ENCODE measurements around the gene RNASEL.

The RNASEL gene

GRCh38 chr1:182611326-182611725 lies 22.3 kb upstream of the RNASEL start:
- ATAC-seq = no peak
- TF ChIP-seq ZNF70 (CRISPR knock-in tag; IDR thresholded peaks at IDR 0.05) = no peak
- no peak for TF ChIP-seq CSDC2 (CRISPR knock-in tag; IDR thresholded peaks at IDR 0.05)
- TF ChIP-seq ZNF565 (CRISPR knock-in tag; conservative IDR thresholded peaks at IDR 0.05; ENCODE audit: low read depth) = no peak
- no peak for TF ChIP-seq SNAI2 (CRISPR knock-in tag; IDR thresholded peaks at IDR 0.05)
- TF ChIP-seq ZNF8 (CRISPR knock-in tag; IDR thresholded peaks at IDR 0.05) = no peak
- TF ChIP-seq TSHZ2 (CRISPR knock-in tag; IDR thresholded peaks at IDR 0.05) = no peak
- no peak for TF ChIP-seq CREB5 (CRISPR knock-in tag; IDR thresholded peaks at IDR 0.05; ENCODE audit: low read depth)
- no peak for TF ChIP-seq ESRRG (CRISPR knock-in tag; IDR thresholded peaks at IDR 0.05)
- TF ChIP-seq PPARA (CRISPR knock-in tag; IDR thresholded peaks at IDR 0.05; ENCODE audit: borderline replicate concordance) = no peak
- TF ChIP-seq CSRNP3 (CRISPR knock-in tag; IDR thresholded peaks at IDR 0.05) = no peak
- no peak for TF ChIP-seq ZFP30 (CRISPR knock-in tag; IDR thresholded peaks at IDR 0.05)
- TF ChIP-seq OSR1 (CRISPR knock-in tag; IDR thresholded peaks at IDR 0.05) = no peak
- no peak for TF ChIP-seq PATZ1 (CRISPR knock-in tag; IDR thresholded peaks at IDR 0.05; ENCODE audit: borderline replicate concordance)

- TF ChIP-seq SNAI2 (CRISPR knock-in tag; IDR thresholded peaks at IDR 0.05) = no peak
- no peak for TF ChIP-seq CREB5 (CRISPR knock-in tag; IDR thresholded peaks at IDR 0.05; ENCODE audit: low read depth)
- no peak for TF ChIP-seq ZFP3 (CRISPR knock-in tag; IDR thresholded peaks at IDR 0.05)
- no peak for TF ChIP-seq TSHZ2 (CRISPR knock-in tag; IDR thresholded peaks at IDR 0.05)
- TF ChIP-seq CSRNP3 (CRISPR knock-in tag; IDR thresholded peaks at IDR 0.05) = no peak
- TF ChIP-seq OSR1 (CRISPR knock-in tag; IDR thresholded peaks at IDR 0.05) = no peak
- no peak for TF ChIP-seq ZNF70 (CRISPR knock-in tag; IDR thresholded peaks at IDR 0.05)
- no peak for TF ChIP-seq TOX (CRISPR knock-in tag; IDR thresholded peaks at IDR 0.05; ENCODE audit: borderline replicate concordance)
- no peak for TF ChIP-seq PPARA (CRISPR knock-in tag; IDR thresholded peaks at IDR 0.05; ENCODE audit: borderline replicate concordance)
- no peak for TF ChIP-seq ZFP30 (CRISPR knock-in tag; IDR thresholded peaks at IDR 0.05)
- no peak for TF ChIP-seq ARNTL (CRISPR knock-in tag; IDR thresholded peaks at IDR 0.05; ENCODE audit: borderline replicate concordance, low read depth)
- no peak for TF ChIP-seq TCF4 (CRISPR knock-in tag; IDR thresholded peaks at IDR 0.05; ENCODE audit: borderline replicate concordance)
- ATAC-seq = no peak
Measured at GRCh38 chr1:182610606-182611194, 21.6 kb upstream of the RNASEL start.

All from SK-N-SH treated with all-trans-retinoic acid at 6 μM for 48 hours (cell line).